Hematopoietic multipotent progenitor cell (in vitro differentiated cells): ENCODE measurements around the gene BUB1B. TPM values are rescaled to one million over a fixed set of nuclear protein-coding genes. Genes with fewer than 3 reads are reported as not detected.

ENCODE experiments used
- DNase-seq, 3 donors: peaks; one replicate each; pipeline ENCODE4 v3.0.0-alpha.2; 2011 to 2015; ENCODE audit warnings: low read depth in 2 of 3, low spot score in 2 of 3
- total RNA-seq: library from RNA; depleted of rRNA; stranded (reverse); fragments of >200 nt; gene quantifications from one replicate; pipeline ENCODE4 v1.2.3, GENCODE V29; 2012

The BUB1B gene
- total RNA-seq, 1 donor, result 3.0 TPM

- DNase-seq, result no peak
Measured at GRCh38 chr15:40270246-40270995, 109.6 kb downstream of the BUB1B start.

Other genes with a start within 250 kb of the BUB1B start
- 0.27 TPM for gene GPR176, start 240.8 kb upstream of the BUB1B start, total RNA-seq
- 42.5 TPM for gene EIF2AK4, start 227.0 kb upstream of the BUB1B start, total RNA-seq
- gene SRP14, start 121.9 kb upstream of the BUB1B start, total RNA-seq, result 75.1 TPM
- gene BMF, start 52.2 kb upstream of the BUB1B start, total RNA-seq, result 25.3 TPM
- 1.3 TPM for gene PAK6, start 78.0 kb downstream of the BUB1B start, total RNA-seq
- 1.1 TPM for gene ANKRD63, start 122.0 kb downstream of the BUB1B start, total RNA-seq
- gene PLCB2, start 146.9 kb downstream of the BUB1B start, total RNA-seq, result 123 TPM
- gene INAFM2, start 162.6 kb downstream of the BUB1B start, total RNA-seq, result 30.2 TPM
- gene CCDC9B, start 179.9 kb downstream of the BUB1B start, total RNA-seq, result 4.6 TPM
- gene PHGR1, start 190.0 kb downstream of the BUB1B start, total RNA-seq, result not detected
- 0.54 TPM for gene DISP2, start 197.2 kb downstream of the BUB1B start, total RNA-seq
- gene KNSTRN, start 221.7 kb downstream of the BUB1B start, total RNA-seq, result 4.3 TPM
- gene IVD, start 244.7 kb downstream of the BUB1B start, total RNA-seq, result 60.1 TPM